DMS79 treated with DMSO at 0.1 percent for 48 hours (cell line): Measurements from ENCODE around the gene TSR1.
A peak's percentile ranks its signal among the peaks of the same experiment; 100 is the strongest.

Source experiments
- DNase-seq: peaks from one replicate; lab custom pipeline; 2025; lab: John Stamatoyannopoulos, UW

Gene TSR1

DNA sequence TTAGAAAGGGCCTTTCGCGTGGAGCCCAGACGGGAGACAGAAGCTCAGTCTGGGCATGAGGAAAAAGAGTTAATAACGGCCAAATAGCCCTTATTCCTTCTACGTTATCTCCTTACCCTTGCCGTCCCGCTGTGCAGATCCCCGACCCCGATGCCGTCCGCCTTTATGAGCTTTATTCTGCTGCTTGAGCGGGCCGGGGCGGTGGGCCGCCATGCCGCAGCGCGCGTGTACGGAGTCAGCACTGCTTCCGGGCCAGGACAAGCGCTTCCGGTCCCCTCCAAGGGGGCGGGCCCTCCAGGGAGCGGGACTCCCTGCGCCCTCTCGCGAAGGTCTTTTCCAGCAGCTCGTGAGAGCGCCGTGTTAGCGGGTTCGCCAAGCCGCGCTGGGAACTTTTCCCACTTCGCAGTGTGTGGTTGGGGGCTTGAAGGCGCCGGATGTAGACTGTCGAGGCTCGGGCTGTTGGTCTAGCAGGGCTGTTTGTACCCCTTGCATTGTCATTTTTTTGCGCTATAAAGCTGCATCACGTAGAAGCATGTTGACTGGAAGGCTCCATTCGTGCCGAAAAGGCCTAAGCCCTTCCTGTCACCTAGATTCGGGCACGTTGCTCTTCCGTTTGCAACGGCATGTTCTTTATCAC is at the start of gene TSR1:
TSS of gene TSR1 (minus strand) at position 243 of the 637 bp plus-strand sequence. CDS start at position 213, 30 bp downstream.
- peak; percentile 70 for DNase-seq

DNA sequence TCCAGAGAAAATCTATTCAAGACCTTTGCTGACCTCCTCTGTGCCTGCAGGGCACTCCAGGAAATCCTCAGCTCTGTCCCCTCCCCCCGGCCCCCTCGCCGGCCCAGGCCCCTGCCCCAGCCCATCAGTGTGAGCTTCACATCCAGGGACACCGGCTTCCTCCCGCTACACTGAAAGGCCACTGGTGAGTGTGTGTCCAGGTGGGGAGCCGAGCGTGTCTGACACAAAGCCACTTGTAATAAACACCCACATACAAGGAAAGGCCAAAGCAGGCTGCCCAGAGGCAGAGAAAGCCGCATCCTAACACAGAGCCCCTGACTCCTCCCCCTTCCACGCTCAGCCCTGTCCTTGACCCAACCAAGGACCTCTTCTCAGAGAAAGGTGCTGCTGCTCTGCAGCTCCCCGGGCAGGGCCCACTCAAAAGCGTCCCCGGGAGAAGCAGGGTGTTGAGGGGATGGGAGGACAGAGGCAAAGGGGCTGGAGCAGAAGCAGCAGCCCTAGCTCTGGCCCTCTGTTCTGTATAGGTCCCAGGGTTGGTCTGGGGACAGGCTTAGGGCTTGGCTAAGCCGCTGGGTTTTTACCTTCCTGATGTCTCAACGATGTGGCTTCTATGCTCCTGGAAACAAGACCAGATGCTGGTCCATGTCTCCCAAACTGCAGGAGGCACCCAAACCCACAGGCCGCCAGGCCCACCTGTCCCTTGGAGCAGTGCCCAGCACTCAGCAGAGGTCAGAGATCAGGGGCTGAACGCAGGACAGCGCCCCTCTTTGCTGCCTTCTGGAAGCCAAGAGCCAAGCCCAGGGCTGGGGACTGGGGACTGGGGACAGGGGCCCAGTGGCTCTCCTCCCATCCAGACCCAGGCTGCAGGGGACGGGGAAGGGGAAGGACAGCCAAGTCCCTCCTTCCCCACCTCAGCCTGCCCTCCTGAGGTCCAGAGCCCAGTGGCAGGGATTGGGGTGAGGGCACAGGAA is 49.3 kb upstream of the TSR1 start:
- no peak for DNase-seq

GRCh38 chr17:2384439-2385127 is 48.3 kb upstream of the TSR1 start:
- DNase-seq: no peak

- DNase-seq: no peak
Observed at GRCh38 chr17:2383628-2384167, 47.4 kb upstream of the TSR1 start.

DNA sequence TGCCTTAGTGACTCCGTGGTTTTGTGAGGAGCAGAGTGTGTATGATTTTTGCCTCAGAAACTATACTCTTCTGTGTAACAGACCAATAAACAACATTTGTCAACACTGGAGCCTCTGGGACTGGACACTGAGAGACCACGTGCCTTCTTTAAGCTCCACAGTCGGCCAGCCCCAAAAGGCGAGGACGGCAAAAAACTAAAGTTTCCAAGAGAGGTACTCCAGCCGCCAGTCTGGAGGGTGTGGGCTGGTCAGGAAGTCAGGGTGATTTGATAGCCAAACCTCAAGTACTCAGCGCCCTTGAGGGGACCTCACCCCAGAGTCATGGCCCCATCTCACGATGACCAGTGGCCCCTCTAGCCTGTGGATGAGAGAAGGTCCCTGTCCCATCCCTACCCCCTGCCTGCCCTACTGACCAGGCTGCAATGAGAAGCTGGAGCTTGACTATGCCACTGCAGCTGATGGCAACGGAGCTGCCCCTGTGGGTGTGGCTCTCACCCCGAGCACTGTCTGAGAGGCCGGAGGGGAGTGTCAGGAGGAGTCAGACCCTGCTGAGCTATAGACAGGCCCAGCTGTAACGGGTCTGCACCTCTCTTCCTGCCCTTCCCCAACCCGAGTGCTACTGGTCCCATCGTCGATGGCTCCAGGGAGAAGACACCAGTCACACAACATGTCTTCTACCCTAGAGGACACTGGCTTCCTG is 44.8 kb upstream of the TSR1 start:
- DNase-seq: no peak

DNA sequence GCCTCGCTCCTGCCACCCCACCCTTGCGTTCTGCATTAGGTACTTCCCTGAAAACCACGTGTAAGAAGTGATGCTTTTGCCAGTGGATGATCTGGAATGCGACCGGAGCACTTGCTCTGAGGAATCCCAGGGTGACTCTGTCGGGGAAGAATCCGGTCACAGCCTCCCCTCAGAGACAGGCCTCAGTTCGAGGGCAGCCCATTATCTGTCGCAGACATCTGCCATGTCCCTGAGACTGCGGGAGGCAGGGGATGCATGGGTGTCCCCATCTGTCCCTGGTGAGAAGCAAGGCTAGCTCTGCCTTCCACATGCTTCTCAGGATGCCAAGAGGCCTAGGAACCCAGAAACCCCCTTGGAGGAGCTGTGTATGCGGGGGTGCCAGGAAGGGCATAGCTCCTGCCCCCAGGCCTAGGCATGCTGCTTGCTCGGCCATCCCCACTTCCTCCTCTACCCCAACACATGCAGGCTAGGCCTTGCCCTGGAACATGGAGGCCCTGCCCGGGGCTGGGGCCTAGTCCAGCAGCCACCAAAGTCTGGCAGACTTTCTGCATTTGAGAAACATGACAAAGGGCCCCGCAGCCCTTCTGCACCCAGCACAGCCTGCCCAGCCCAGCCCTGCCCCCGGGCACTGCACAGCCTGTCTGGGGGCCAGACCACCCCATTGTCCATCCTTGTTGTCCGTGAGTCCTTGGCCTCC is 44.1 kb upstream of the TSR1 start:
- no peak for DNase-seq

GRCh38 chr17:2379489-2380225 is 43.4 kb upstream of the TSR1 start:
- no peak for DNase-seq

- no peak for DNase-seq
Observed at GRCh38 chr17:2378905-2379304, 42.6 kb upstream of the TSR1 start.

GRCh38 chr17:2377659-2378058 is 41.4 kb upstream of the TSR1 start:
- DNase-seq: no peak

GRCh38 chr17:2376107-2376506 is 39.9 kb upstream of the TSR1 start:
- no peak for DNase-seq

DNA sequence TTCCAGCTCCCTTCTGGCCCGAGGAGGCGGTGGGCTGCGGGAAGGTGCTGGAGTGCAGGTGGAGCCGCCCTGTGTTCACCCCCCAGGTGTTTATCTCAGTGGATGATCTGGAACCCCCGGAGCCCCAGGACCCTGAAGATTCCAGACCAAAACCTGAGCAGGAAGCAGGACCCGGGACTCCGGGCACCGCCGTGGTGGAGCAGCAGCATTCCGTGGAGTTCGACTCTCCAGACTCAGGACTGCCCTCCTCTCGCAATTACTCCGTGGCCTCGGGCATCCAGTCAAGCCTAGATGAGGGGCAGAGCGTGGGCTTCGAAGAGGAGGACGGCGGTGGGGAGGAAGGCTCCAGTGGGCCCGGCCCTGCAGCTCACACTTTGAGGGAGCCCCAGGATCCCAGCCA is 39.1 kb upstream of the TSR1 start:
- no peak for DNase-seq

GRCh38 chr17:2374549-2375285 is 38.5 kb upstream of the TSR1 start:
- no peak for DNase-seq

GRCh38 chr17:2373179-2373578 is 36.9 kb upstream of the TSR1 start:
- DNase-seq: no peak

GRCh38 chr17:2372681-2373080 is 36.4 kb upstream of the TSR1 start:
- DNase-seq: no peak

DNA sequence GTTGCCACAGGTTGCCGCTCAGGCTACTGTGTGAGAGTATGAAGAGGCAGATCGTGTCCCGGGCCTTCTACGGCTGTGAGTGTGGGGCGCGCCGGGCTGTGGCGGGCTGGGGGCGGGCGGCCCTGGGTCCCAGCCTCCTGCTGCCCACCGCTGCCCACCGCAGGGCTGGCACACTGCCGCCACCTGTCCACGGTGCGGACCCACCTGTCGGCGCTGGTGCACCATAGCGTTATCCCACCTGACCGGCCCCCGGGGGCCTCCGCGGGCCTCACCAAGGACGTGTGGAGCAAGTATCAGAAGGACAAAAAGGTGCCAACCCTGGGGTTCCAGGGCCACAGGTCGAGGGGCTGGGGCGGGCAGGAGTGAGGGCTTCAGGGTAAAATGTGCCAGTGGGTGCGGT is 35.9 kb upstream of the TSR1 start:
- no peak for DNase-seq

DNA sequence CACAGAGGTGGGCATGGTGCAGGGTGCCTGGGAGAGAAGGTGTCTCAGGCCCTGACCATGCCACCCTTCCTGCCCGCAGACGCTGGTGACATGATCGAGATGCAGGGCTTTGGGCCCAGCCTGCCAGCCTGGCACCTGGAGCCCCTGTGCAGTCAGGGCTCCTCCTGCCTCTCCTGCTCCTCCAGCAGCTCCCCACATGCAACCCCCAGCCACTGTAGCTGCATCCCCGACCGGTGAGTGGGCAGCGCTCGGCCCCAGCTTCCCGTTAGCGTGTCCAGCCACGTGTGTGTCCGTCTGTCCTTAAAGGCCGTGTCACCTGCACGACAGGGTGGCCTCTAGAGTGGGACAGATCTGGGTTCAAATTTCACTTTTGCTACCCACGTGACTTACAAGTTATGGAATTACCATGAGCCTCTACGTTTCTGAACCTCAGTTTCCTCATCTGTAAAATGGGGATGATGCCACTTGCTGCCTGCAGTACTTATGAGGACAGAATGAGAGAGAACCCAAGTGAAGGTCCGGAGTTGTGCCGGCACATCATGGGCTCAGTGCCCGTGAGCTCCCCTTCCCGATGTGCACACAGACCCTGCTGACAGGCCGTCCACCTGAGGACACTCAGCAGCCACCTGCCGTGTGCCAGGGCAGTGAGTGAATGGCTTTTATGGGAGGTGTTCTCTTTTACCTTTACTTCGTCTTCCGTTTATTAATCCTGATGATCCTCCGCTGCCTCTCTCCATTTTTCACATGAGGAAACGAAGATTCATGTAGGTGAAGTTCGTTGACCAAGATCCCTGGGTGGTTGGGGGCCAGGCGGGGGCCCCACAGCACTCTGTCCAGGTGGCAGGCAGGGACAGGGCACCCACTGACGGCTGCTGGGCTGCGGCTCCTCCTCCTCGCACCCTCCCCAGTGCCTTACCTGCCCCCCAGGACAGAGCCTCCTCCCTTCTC is 35.2 kb upstream of the TSR1 start:
- no peak for DNase-seq

- DNase-seq: no peak
Observed at GRCh38 chr17:2370211-2370589, 33.9 kb upstream of the TSR1 start.

GRCh38 chr17:2369551-2370210 is 33.4 kb upstream of the TSR1 start:
- no peak for DNase-seq
